LNCAP (cell line): ENCODE data around the gene CLIC4.

Experiments used
- CTCF ChIP-seq: fragments of 450-650 bp; IDR thresholded peaks from 2 replicates; pipeline ENCODE4 v1.5.1; 2017; ENCODE audit warnings: mild to moderate bottlenecking

The CLIC4 gene

GRCh38 chr1:24726741-24727140 is 18.5 kb upstream of the CLIC4 start:
- TF ChIP-seq CTCF = no peak

GRCh38 chr1:24727501-24728216 is 17.6 kb upstream of the CLIC4 start:
- no peak for TF ChIP-seq CTCF

- TF ChIP-seq CTCF = no peak
Observed at GRCh38 chr1:24728982-24729381, 16.3 kb upstream of the CLIC4 start.

GRCh38 chr1:24732186-24732885 is 12.9 kb upstream of the CLIC4 start:
- no peak for TF ChIP-seq CTCF

GRCh38 chr1:24735156-24735508 is 10.1 kb upstream of the CLIC4 start:
- no peak for TF ChIP-seq CTCF

- TF ChIP-seq CTCF = no peak
Observed at GRCh38 chr1:24735509-24736375, 9.5 kb upstream of the CLIC4 start.

GRCh38 chr1:24737368-24738117 is 7.7 kb upstream of the CLIC4 start:
- TF ChIP-seq CTCF = no peak
